ENCODE data around the gene PAM.
"Not testable (repeated sequence)": the region's sequence is repeated elsewhere in the genome, so short reads cannot be mapped to it uniquely, and the experiment has no call there.

The PAM gene

GRCh38 chr5:103066326-103066725, 311.2 kb downstream of the PAM start:
- CTCF ChIA-PET, result no interaction called here
- DNase-seq (ENCODE audit: low spot score), result no peak
- no peak overlapping the region for H3K27ac ChIP-seq
- POLR2A ChIA-PET (ENCODE audit: low non-redundant PET), result no interaction called here
- TF ChIP-seq CTCF (conservative IDR thresholded peaks at IDR 0.05; ENCODE audit: low read depth), result no peak

- CTCF ChIA-PET; POLR2A ChIA-PET (ENCODE audit: low non-redundant PET); H3K27ac ChIP-seq; DNase-seq (ENCODE audit: low spot score): not testable (repeated sequence)
Measured at GRCh38 chr5:103073500-103073899, 318.4 kb downstream of the PAM start.

GRCh38 chr5:103075442-103075841, 320.3 kb downstream of the PAM start:
- no peak overlapping the region for H3K27ac ChIP-seq
- no peak for DNase-seq (ENCODE audit: low spot score)
- no peak for TF ChIP-seq CTCF (conservative IDR thresholded peaks at IDR 0.05; ENCODE audit: low read depth)
- POLR2A ChIA-PET (ENCODE audit: low non-redundant PET), result no interaction called here
- CTCF ChIA-PET, result interaction anchor here (0.6 kb wide), 1 partner anchor 513 kb away, joined by 3 read pairs; no protein-coding TSS in a partner anchor

Measured in RWPE1 (cell line).